Hepatocyte (in vitro differentiated cells): Measurements from ENCODE around the gene OR11H7.

Experiments
- CTCF ChIP-seq: fragments of 200-600 bp; sonication (generic); IDR thresholded peaks from 2 replicates; pipeline ENCODE4 v1.5.1; 2016; ENCODE audit warnings: antibody characterized with exemption, mild to moderate bottlenecking; ENCODE audit not compliant: poor library complexity
- EZH2 ChIP-seq: fragments of 200-600 bp; sonication (generic); IDR thresholded peaks from 2 replicates; pipeline ENCODE4 v1.6.1; 2016; ENCODE audit warnings: antibody characterized with exemption, mild to moderate bottlenecking, borderline replicate concordance
- EZH2phosphoT487 ChIP-seq: fragments of 200-600 bp; sonication (generic); IDR thresholded peaks from one replicate; pipeline ENCODE4 v1.6.1; 2018; ENCODE audit warnings: antibody characterized with exemption, mild to moderate bottlenecking, low read depth, moderate library complexity; ENCODE audit not compliant: unreplicated experiment, severe bottlenecking

DNA sequence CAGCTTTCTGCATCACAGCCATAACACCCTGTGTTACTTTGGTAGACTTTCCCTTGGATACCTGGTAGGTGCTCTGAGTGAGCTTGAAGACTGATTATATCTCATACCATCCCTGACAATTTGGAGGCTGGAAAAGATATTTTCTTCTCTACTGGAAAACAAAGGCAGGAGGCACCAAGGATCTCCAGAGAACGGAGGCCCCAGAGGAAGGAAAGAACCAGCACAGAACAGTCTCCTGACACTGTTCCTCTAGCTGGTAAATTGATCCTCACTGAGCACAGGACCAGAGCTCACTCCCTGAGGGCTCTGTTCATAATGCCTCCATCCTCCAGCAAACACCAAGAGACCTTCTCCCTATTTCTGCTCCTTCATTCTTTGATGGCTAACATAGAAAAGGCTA is 38.2 kb upstream of the OR11H7 start, which contains the start of gene OR11G2:
- no peak for TF ChIP-seq EZH2
- TF ChIP-seq CTCF = no peak
- no peak for TF ChIP-seq EZH2phosphoT487
